ENCODE data around the gene NAA35. TPM values are rescaled to one million over a fixed set of nuclear protein-coding genes. Genes with fewer than 3 reads are reported as not detected.

The NAA35 gene
- total RNA-seq, 2 experiments from 2014 or later = 14.2 to 14.6 TPM

DNA sequence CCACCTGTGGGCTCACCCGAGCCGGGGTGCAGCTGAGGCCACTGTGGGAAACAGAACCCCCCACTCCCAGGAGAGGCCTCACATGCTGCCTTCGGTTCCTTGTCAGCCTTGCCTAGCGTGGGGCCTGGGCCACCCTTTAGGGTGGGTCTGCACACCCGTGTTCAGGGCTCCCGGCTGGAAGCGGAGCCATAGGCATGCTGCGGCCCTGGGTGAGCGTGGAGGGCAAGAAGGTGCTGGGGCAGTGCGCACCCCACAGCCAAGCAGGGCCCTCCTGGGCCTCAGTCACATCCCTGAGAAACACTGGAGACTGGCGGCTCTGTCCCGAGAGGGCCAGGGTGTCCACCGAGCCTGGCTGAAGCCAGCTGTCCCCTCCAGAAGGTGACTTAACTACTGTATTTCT is 116.5 kb downstream of the NAA35 start:
- no peak for DNase-seq
- CTCF ChIA-PET = interaction anchor here (0.9 kb wide), 1 partner anchor 19 kb away, joined by 5 read pairs; no protein-coding TSS in a partner anchor
- H3K36me3 Mint-ChIP-seq (ENCODE audit: low read depth) = no peaks in the 10 kb centered on the region
- H3K27ac Mint-ChIP-seq = no peak overlapping the region
- H3K27me3 Mint-ChIP-seq (ENCODE audit: low read depth) = peaks cover 4% of the 10 kb centered on the region
- no peaks in the 10 kb centered on the region for H3K4me1 Mint-ChIP-seq (ENCODE audit: low read depth)
- H3K4me3 Mint-ChIP-seq = no peak overlapping the region
- no peaks in the 10 kb centered on the region for H3K9me3 Mint-ChIP-seq
- intact Hi-C loops (cut with micrococcal nuclease) = no loop called here

DNA sequence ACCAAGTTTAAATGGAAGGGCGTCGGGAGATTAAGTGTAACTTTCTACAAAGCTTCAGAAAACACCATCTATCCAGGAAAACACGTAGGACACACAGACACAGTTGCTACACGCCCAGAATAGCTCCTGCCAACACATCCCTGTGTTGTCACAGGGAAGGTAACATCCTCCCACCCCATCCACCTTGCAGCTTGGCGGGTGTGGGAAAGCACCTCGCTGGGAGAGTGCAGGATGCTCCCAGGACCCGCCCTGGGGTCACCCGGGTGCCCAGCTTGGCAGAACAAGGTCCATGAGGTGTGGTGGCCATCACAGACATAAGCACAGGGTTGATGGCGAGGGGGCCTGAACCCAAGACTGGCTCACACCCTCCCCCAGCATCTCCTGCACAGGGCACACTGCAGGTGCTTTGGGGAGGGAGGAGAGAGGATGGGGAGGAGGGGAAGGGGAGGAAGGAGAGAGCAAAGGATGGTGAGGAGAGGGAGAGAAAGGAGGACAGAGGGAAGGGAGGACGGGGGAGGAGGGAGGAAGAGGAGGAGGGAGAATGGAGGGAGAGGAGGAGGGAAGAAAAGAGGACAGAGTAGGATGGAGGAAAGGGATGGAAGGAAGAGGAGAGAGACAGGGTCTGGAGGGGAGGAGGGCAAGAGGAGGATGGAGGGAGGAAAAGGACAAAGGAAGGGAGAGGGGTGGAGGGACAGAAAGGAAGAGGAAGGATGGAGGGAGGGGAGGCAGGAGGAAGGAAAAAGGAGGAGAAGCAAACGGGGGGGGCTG is 121.2 kb downstream of the NAA35 start:
- CTCF ChIA-PET = no interaction called here
- peaks cover 4% of the 10 kb centered on the region for H3K27me3 Mint-ChIP-seq (ENCODE audit: low read depth)
- H3K9me3 Mint-ChIP-seq = no peaks in the 10 kb centered on the region
- no peaks in the 10 kb centered on the region for H3K36me3 Mint-ChIP-seq (ENCODE audit: low read depth)
- no peaks in the 10 kb centered on the region for H3K4me1 Mint-ChIP-seq (ENCODE audit: low read depth)
- no peak overlapping the region for H3K27ac Mint-ChIP-seq
- H3K4me3 Mint-ChIP-seq = no peak overlapping the region
- intact Hi-C loops (cut with micrococcal nuclease) = no loop called here
- DNase-seq = no peak

DNA sequence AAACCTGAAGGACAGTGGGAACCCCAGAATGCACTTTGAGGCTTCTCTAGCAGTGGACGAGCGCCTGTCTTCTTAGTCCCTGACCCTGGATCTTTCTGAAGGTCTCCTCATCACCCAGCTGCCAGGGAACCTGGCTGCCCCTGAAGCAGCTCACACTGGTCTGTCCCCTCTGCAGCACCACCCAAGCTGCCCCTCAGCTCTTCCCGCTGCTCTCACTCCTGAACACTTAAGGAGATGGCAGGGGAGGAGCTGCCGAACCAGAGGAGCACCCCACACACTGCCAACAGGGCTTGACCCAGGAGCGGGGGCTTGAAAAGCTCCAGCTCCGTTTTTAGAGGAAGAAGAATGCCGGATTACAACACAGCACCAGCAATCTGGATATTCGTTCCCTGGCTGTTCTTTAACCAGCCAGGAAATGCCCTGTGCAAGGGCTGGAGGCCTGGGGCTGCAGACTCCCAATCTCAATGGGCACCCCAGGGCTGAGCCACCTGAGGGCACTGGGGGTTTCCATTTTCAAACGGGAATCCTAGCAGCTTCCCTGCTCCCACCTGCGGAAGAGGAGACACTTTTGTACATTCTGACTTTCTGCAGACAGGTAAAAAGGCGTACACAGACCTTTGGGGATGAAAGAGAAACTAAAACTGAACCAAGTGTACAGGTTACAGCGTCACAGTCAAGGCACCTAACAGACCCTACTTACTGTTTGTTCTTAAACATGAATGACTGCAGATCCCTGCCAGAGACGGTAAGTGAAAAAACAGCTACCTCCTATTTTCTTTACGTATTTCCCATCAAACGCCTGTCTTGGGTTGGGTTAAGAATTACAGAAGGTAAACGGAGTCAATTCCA is 122.1 kb downstream of the NAA35 start:
- H3K4me3 Mint-ChIP-seq = no peak overlapping the region
- no peaks in the 10 kb centered on the region for H3K4me1 Mint-ChIP-seq (ENCODE audit: low read depth)
- no peak for DNase-seq
- peaks cover 4% of the 10 kb centered on the region for H3K27me3 Mint-ChIP-seq (ENCODE audit: low read depth)
- H3K36me3 Mint-ChIP-seq (ENCODE audit: low read depth) = no peaks in the 10 kb centered on the region
- H3K9me3 Mint-ChIP-seq = no peaks in the 10 kb centered on the region
- CTCF ChIA-PET = interaction anchor here (0.6 kb wide), 1 partner anchor 265 kb away, joined by 3 read pairs; no protein-coding TSS in a partner anchor
- no peak overlapping the region for H3K27ac Mint-ChIP-seq
- intact Hi-C loops (cut with micrococcal nuclease) = no loop called here

DNA sequence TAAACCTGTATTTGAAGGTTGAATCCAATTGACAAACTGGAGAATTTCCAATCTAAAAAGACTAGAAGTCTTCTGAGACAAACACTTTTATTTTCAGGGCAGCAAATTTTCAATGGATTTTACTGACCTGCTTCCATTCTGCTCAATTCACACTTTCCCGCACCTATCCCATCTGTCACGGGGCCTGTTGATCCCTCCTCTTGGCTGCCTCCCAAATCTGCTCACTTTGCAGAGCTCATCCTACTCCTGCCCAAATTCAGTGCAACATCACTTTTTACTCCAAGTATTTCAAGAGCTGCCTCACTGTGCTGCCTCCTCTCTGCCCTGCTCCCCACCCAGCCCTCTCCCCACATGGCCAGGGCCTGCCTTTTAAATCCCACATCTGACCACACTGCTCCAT is 123.3 kb downstream of the NAA35 start:
- no peak for DNase-seq
- intact Hi-C loops (cut with micrococcal nuclease) = no loop called here
- Mint-ChIP-seq H3K27ac (no peak overlapping the region), H3K27me3 (ENCODE audit: low read depth) (peaks cover 2% of the 10 kb centered on the region), H3K4me3 (no peak overlapping the region), H3K9me3 (no peaks in the 10 kb centered on the region), H3K36me3 (ENCODE audit: low read depth) (no peaks in the 10 kb centered on the region), H3K4me1 (ENCODE audit: low read depth) (no peaks in the 10 kb centered on the region)
- CTCF ChIA-PET = no interaction called here

DNA sequence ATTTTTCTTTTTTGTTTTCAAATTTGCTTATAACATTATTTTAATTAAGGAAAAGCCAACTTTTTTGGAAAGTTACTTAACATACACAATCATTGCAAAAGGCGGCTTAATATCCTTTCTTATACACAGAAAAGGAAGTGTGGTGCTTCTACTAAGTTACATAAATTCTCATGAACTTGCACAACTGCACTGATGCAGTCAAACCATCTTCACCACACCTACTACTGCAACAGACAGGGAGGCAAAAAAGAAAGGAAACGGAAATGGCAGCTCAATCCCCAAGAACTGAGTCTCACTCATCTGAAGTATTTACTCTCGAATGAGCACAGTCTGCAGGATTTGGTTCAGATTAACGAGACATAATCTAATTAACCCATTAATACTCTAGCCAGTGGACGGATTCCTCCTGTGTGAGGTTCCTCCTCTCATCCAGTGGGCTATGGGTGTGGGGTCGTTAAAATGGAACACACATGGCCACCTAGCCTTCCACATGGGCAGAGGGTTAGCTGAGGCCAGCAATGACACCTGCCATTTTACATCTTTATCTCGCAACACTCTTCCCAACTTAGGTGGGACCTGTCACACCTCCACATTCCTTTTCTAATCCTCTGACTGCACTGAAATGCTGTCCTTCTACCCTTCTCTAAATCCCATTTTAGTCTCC is 128.4 kb downstream of the NAA35 start:
- intact Hi-C loops (cut with micrococcal nuclease) = no loop called here
- no peak overlapping the region for H3K4me3 Mint-ChIP-seq
- no peaks in the 10 kb centered on the region for H3K9me3 Mint-ChIP-seq
- no peaks in the 10 kb centered on the region for H3K36me3 Mint-ChIP-seq (ENCODE audit: low read depth)
- DNase-seq = no peak
- no peaks in the 10 kb centered on the region for H3K27me3 Mint-ChIP-seq (ENCODE audit: low read depth)
- H3K4me1 Mint-ChIP-seq (ENCODE audit: low read depth) = no peaks in the 10 kb centered on the region
- H3K27ac Mint-ChIP-seq = no peak overlapping the region
- CTCF ChIA-PET = no interaction called here

Other genes starting within 250 kb of the NAA35 start
- gene AGTPBP1, start 199.2 kb upstream of the NAA35 start, total RNA-seq = 10 to 100 TPM; 37.6 to 39.0 TPM
- under 1 TPM; 0.89 to 0.93 TPM for gene GOLM1, start 158.4 kb downstream of the NAA35 start, total RNA-seq